Fibroblast of skin of back (primary cell): ENCODE measurements around the gene NPBWR2.

ENCODE experiments used
- DNase-seq: peaks from one replicate; pipeline ENCODE4 v3.0.0-alpha.2; 2013

NPBWR2 gene

DNA sequence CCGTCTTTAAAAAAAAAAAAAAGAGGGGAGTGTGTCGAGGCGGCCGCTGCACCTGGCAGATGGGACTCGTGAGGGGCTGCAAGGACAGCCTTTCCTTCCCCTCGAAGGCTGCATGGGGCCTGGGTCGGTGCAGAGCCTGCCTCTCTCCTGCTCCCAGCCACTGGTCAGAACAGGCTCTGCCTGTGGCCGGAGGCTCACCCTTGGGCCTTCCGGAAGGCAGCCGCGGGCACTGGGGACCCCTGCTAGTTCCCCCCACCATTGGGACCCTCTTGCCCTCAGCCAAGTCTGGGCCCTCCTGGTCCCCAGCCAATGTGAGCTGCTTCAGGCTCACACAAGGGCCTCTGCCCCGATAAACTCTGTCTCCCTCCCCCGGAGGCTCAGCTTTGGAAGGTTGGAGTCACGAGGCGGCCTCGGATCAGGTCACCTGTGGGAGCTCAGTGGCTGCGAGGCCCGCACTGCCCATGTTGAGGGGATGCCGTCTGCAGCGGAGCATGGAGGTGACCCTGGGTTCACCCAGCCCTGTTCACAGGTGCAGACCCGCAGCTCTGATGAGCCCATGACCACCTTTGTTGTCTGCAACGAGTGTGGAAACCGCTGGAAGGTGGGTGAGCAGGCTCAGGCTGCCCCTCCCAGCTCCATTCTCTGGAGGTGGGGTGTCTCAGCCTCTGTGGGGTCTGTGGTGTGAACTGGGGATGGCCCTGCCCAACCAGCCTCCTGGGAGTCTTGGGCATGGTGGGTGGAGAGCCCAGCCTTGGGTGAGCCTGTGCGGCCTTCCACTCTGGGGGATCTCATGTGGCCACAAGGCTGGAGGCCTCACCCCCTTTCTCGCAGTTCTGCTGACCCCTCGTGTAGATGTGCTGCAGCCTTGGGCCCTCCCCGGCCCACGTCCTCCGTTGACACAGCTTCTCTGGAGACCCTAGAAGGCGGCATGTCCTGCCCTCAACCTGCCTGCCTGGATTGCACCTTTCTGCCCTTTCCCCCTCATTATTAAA is 35.7 kb downstream of the NPBWR2 start:
- DNase-seq, result no peak

DNA sequence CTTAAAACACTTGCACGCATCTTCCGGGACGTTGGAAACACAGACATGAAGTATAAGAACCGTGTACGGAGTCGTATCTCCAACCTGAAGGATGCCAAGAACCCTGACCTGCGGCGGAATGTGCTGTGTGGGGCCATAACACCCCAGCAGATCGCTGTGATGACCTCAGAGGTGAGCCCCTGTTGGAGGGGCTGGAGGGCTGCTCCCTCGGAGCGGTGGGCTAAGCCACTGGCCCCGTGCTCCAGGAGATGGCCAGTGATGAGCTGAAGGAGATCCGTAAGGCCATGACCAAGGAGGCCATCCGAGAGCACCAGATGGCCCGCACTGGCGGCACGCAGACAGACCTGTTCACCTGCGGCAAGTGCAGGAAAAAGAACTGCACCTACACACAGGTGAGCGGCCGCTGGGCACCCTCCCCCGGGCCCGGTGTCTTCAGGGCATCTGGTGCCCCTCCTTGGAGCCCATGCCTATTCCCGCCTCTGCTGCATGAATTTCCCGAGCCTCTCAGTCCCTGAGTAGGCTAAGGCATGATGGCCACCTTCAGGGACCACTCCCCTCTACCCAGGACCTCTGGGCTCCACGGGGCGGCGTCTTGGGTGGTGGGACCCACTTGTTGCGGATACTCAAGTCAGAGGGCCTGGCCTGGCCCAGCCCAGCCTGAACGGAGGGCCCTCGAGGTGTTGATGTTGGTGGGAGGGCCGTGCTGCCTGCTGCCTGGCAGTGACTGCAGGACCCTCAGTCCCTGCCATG is 36.9 kb downstream of the NPBWR2 start:
- DNase-seq, result no peak

DNA sequence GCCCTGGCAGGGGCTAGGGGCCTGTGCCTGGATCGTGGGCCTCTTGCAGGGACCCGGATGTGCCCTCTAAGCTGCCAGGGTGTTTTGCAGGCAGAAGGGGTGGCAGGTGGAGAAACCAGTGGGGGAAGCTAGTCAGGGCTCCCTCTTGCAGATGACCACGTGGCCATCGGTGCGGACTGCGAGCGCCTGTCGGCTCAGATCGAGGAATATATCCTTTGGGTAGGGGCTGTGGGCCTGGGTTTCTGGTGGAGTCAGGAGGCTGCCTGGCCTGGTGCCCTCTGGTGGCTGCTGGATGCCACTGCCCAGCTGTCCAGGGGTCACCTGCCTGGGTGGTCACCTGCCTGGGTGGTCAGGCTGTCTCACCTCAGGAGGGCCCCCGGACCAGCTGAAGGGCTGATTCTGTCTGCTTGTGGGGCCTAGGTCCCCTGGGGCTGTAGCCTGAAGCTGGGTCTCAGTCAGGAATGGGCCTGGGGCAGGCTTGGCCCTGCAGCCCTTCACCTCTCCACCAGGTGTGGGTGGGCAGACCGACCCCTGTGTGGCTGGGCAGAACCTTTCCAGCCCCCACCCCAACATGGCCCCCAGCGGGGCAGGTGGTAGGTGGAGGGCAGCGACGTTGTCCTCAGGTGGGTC is 37.6 kb downstream of the NPBWR2 start:
- no peak for DNase-seq

DNA sequence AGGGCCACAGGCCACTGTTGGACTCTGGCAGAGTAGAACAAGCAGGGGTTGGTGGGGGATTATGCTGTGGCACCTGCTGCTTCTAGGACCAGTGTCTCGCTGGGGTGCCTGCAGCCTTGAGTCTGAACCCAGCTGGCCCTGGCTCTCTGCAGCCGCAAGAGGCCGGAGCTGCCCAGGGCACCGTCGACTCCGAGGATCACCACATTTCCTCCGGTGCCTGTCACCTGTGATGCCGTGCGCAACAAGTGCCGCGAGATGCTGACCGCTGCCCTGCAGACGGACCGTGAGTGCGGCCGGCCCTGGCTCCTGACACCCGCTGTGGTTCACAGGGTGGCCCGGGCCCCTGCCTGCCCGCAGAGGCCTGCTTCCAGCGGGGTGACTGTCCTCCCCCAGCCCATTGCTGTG is 38.2 kb downstream of the NPBWR2 start:
- DNase-seq, result no peak

DNA sequence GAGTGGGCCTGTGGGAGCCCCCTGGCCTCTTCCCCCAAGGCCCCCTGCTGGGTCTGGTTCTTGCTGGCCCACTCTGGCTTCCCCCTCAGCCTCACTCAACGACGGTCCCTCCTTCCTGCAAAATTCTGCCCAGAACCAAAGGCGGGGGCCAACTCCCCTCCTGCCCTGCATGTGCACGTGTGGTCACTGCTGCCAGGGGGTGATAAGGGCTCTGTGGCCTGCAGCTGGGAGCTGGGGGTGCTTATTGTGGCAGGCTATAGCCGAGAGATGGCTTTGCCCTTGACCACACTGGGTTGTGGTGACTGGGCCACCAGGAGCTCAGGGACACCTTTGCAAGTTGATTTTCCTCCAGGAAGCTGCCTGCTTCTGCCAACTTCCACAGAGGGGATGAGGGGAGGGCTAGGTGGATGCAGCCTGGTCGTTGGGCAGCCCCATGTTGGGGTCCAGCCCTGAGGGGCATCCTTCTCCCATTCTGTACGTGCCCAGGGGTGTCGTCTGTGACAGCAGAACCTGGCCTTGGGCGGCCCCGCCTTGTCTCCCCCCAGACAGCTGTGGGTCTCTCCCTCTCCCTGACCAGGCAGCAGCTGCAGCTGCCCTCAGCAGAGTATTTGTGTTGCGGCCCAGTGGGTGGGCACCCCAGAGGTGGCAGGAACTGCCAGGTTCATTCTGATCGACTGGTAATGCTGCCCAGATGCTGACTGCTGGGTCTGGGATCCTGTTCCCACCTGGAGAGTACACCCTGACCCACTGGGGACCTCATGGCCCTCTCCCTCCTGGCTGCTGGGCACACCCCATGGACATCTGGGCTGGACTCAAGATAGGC is 38.8 kb downstream of the NPBWR2 start:
- DNase-seq, result no peak

DNA sequence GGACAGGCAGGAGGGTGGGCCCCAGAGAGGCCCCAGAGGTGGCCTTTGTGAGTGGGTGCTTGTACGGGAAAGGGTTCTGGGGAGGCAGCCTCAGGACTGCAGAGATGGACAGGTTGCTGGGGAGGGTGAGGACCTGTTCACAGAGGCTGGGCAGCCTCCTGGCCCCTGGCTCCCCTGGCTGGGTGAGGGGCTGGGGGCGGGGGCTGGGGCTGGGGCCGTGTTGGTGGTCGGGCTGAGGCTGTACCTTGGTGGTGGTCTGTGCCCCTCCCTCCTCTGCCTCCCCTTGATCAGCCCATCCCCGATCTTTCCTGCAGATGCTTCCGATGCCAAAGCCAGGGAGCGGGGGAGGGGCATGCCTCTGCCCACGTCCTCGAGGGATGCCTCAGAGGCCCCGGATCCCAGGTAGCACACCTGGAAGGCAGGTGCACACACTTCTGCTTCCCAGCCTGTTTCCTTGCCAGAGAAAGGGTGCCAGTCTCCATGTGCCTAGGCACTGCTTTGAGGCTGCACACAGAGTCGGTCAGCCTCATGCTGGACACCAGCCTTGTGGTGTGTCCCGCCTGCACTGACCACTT is 39.5 kb downstream of the NPBWR2 start:
- no peak for DNase-seq

DNA sequence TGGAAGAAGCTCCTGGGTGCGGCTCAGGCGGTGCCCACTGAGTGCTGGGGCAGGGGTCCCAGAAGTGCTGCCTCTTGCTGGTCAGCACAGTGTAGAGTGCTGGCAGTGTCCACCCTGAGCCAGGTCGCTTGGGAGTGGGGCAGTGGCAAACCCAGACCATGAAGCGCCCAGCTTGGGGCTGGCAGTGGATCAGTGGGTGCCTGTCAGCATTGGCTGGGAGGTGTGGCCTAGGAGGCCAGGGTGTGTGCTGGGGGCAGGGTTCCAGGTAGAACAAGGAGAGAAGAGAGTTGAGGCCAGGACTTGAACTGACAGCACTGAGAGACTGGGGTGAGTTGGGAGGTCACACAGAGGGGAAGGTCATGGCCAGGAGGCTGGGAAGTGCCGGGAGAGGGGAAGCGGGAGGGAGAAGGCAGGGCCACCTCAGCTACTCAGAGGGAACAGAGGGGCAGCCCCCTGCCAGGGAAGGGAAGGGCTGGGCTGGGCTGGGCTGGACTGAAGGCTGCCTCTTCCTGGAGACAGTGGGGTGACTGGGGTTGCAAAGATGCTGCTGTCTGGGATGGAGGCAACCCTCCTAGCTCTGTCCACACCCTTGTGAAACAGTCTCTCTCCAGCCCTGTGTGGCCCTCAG is 40.2 kb downstream of the NPBWR2 start:
- no peak for DNase-seq

DNA sequence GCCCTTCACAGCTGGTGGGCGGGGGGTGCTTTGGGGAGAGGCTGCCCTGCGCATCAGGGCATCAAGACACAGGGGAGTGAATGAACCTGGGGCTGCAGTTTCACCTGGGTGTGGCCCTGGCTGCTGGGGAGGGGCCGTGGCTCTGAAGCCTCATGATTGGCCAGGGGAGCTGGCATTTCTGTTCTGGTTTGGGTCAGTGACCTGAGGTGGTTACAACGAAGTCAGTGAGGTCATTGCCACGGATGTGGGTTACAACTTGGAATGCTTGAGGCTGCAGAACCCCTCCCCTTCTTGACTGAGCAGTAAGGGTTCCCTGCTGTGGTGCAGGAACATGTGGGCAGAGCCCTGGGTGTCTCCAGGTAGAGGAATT is 41.4 kb downstream of the NPBWR2 start:
- DNase-seq, result peak; percentile 69

GRCh38 chr20:64065062-64065973 is 42.0 kb downstream of the NPBWR2 start:
- DNase-seq, result no peak

DNA sequence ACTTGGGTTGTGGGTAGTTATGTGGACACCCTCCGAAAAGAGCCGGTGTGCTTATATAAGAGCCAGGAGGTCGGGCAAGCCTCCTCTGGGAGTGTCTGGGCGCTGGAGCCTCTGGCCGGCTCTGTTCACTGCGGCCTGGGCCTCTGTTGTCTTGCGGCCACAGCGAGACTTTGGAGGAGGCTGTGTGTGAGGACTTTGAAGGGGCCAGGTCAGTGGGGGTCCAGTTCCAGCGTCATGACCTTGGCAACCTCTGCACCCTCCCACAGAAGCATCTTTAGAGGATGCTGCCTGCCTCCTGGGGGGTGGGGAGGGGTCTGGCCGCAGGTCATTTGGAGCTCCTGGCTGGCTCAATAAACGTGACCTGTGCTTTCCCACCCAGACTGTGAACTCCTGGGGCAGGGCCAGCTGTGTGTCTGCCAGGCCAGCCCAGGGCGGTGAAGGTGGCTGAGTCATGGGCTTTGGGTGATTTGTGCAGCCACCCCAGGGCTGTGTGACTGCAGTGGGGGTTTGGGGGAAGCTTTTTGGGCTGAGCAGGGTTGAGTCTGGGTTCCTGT is 43.1 kb downstream of the NPBWR2 start:
- DNase-seq, result peak; percentile 39

- DNase-seq, result no peak
Measured at GRCh38 chr20:64063389-64064144, 43.8 kb downstream of the NPBWR2 start.

GRCh38 chr20:64062596-64063388 is 44.6 kb downstream of the NPBWR2 start, which contains the start of gene TCEA2:
TSS of gene TCEA2 (plus strand) at chr20:64063198. CDS start at chr20:64063313, 115 bp downstream.
- DNase-seq, result peak; percentile 96

GRCh38 chr20:64062276-64062595 is 45.1 kb downstream of the NPBWR2 start:
- no peak for DNase-seq

- DNase-seq, result peak; percentile 45
Measured at GRCh38 chr20:64058536-64058935, 48.8 kb downstream of the NPBWR2 start.

- DNase-seq, result peak; percentile 59
Measured at GRCh38 chr20:64057628-64058498, 49.5 kb downstream of the NPBWR2 start.

DNA sequence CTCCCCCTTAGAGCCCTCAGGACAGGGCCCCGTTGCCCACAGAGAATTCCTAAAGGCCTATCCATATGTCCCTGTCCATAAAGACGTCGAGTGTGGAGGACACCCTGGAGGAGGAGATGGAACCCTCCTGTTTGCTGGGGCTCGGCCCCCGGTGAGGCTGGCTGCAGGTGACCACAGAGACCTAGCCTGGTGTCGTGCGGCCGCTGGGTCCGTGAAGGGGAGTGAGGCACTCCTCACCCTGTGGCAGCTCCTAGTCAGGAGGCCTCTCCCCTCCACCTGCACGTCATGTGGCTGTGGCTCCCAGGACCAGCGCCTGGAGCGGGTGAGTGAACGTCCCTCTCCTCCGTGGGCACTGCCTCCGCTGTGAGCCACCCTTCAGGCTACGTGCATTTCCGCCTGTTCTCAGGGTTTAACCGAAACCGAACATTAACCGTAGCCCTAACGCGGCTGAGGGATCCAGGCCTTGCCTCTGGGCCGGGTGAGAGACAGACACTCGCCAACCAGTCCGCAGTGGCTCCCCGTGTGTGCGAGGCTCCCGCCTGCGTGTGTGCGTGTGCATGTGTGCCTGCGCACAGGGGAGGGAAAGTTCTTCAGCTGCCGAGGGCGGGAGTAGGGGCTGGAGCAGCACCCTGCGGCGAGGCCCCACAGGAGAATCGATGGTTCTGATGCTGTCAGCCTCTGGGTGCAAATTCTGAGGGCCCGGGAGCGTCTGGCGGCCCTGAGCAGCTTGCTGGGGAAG is 50.3 kb downstream of the NPBWR2 start:
- no peak for DNase-seq

DNA sequence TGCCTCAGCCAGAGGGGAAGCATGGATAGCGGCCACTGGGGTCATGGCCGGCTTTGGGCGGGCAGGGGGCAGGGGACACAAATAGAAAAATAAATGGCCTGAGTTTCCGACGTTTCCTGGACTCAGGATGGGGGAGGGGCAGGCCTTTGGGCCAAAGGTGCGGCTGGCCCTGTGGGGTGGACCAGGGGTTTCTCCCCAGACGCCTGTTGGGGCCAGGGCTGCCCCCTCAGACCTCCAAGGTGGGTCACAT is 50.8 kb downstream of the NPBWR2 start:
- DNase-seq, result no peak
